GM10266 (cell line): ENCODE measurements around the gene SPATA31C1.
"Not testable (repeated sequence)": the region's sequence is repeated elsewhere in the genome, so short reads cannot be mapped to it uniquely, and the experiment has no call there.

ENCODE experiments used
- DNase-seq: peaks from one replicate; pipeline ENCODE4 v3.0.0; 2012; ENCODE audit errors: extremely low spot score
- CTCF ChIP-seq: IDR thresholded peaks from 2 replicates; pipeline ENCODE4 v1.5.1; 2012; ENCODE audit warnings: mild to moderate bottlenecking, low read depth; ENCODE audit not compliant: control insufficient read depth, insufficient read depth; ENCODE audit errors: missing control alignments

The SPATA31C1 gene

DNA sequence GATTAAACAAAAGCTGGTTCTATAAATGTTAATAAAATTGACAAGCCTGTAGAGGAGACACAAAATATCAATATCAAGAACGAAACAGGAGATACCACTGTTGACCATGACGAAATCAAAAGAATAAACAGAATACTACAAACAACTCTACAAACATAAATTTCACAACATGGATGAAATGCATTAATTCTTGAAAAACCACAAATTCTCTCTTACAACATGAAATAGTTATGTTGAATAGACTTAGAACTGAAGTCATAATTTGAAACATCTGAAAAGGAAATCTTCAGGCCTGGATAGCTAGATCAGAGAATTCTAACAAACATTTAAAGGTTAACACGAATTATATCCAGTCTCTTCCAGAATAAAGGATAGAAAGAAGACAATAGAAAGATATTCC, 6.9 kb upstream of the SPATA31C1 start:
- DNase-seq: no peak
- TF ChIP-seq CTCF: no peak

GRCh38 chr9:87919013-87919412, 1.3 kb downstream of the SPATA31C1 start:
- not testable (repeated sequence) for DNase-seq

- not testable (repeated sequence) for DNase-seq
These were observed 3.8 kb downstream of the SPATA31C1 start for GRCh38 chr9:87921561-87921960.

- not testable (repeated sequence) for DNase-seq
These were observed 5.2 kb downstream of the SPATA31C1 start for GRCh38 chr9:87923012-87923411.

GRCh38 chr9:87924851-87925250, 7.1 kb downstream of the SPATA31C1 start:
- DNase-seq: not testable (repeated sequence)

- DNase-seq: not testable (repeated sequence)
These were observed 11.4 kb downstream of the SPATA31C1 start for GRCh38 chr9:87929152-87929551.

DNA sequence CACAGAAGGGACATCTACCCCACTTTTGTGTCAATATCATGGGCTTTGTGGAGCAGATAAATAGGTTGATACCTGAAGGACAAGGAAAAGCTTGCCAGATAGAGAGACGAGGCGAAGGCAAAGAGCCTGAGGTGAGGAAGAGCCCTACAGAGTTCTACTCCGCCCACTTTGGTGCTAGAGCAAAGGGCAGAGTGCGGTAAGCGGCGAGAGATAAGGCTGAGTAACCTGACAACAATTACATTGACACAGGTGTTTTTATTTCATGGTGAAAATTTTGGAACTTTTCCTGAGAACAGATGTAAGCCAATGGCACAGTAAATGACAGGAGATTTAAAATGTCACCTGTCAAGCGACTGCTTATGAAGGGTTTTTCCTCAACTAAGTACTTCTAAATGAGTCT, 16.7 kb downstream of the SPATA31C1 start:
- not testable (repeated sequence) for DNase-seq

DNA sequence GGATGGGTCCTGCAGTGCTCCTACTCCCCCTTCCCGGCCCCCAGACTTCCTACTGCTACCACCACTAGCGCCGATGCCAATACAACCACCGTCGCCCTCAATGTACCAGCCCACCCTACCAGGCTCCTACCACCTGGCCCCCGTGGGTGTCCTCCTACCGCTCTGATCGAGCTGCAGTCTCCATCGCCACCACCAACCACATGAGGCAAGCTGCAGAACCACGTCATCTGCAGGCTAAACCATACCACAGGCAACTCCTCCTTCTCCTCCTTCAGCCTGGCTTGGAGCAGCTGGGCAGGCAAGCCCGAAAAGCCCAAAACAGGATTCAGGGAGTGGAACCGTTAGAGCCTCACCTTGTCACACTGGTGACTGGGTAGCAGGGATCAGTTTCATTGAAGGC, 19.6 kb downstream of the SPATA31C1 start:
- DNase-seq: not testable (repeated sequence)

- DNase-seq: not testable (repeated sequence)
These were observed 20.2 kb downstream of the SPATA31C1 start for GRCh38 chr9:87937918-87938317.

DNA sequence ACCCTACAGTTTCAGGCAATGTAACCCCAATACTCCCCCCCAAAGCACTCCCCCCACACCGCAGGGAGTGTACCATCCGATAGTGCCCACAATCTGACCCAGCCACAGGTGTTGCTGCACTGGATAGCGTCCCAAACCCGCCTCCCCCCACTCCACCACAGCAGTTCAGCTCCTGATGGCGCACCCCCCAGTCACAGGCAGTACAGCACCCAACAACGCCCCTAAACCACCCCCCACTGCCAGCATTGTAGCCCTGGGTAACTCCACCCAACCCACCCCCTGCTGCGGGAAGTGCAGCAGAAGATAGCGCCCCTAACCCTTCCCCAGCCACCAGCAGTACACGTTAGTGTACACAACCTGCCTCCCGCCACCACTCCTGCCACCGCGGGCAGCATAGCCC, 20.6 kb downstream of the SPATA31C1 start:
- not testable (repeated sequence) for DNase-seq

DNA sequence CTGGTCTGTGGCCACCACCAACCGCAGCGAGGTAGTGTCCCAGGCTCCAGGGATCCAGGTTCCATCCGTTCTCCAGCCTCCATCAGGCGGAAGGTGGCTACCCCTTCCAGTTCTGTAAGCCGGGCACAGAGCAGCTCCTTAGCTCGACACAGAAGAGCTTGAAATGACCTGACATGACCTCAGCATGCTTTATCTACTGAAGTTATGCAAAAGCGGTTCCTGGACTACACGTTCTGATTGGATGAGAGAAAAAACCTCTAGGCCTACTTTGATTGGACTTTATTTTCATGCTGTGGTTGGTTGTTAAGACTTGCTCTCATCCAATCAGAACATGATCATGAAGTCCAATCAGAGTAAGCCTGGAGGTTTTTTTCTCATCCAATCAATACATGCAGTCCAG, 21.3 kb downstream of the SPATA31C1 start:
- DNase-seq: not testable (repeated sequence)

DNA sequence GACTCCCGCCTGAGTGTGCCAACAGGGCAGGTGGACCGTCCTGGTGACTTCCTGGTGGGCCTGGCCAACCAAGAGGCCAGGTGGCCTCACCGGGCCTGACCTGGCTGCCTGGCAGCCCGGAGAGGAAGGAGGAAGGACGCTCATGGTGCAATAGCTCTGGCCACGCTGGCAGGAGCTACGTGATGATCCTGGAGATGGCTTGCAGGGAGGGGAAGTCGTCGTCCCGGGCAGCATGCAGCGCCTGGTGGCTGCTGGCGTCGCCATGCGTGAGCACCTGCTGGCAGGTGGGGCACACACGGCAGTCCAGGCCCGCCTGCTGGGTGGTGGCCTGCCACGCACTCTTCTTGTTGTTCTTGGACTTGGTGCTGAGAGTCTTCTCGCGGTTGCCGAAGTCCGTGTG, 26.3 kb downstream of the SPATA31C1 start:
- no peak for DNase-seq
- TF ChIP-seq CTCF: no peak

DNA sequence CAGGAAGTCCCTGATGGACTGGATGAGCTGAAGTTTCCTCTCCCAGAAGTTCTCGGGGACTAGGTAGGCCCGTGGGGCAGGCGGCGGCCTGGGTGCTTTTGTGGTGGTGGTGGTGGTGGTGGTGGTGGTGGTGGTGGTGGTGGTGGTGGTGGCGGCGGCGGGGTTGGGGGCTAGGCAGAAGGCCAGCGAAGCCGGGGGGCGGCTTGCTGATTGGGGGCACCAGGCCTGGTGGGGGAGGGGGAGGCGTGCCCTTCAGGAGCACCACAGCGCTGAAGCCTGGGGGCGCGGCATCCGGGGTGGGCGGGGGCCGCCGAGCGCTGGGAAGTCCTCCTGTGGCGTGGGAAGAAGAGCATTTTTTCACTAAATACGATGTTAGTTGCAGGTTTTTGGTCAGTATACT, 26.9 kb downstream of the SPATA31C1 start:
- TF ChIP-seq CTCF: no peak
- DNase-seq: no peak

DNA sequence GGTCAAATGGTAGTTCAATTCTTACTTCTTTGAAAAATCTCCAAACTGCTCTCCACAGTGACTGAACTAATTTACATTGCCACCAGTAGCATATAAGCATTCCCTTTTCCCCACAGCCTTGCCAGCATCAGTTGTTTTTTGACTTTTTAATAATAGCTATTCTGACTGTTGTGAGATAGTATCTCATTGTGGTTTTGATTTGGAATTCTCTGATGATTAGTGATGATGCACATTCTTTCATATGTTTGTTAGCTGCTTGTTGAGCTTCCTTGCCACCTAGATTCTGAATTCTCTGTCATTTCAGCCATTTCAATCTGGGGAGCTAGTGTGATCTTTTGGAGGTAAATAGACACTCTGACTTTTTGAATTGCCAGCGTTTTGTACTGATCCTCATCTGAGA, 32.5 kb downstream of the SPATA31C1 start:
- no peak for DNase-seq
- no peak for TF ChIP-seq CTCF
